ENCODE results near the gene FOXO1.

FOXO1 gene

GRCh38 chr13:40617801-40618356 is 48.6 kb downstream of the FOXO1 start:
- Mint-ChIP-seq H3K4me1 (peaks cover 66 to 90% of the 10 kb centered on the region in 2 donors), H3K27me3 (no peaks in the 10 kb centered on the region), H3K4me3 (no peak overlapping the region), H3K27ac (no peak overlapping the region), H3K9me3 (no peaks in the 10 kb centered on the region), H3K36me3 (peaks cover 34 to 47% of the 10 kb centered on the region in 2 donors)
- ATAC-seq (replicated peaks) (no peak), DNase-seq (no peak)

GRCh38 chr13:40615619-40616018 is 50.8 kb downstream of the FOXO1 start:
- Mint-ChIP-seq H3K4me1 (peaks cover 70 to 100% of the 10 kb centered on the region in 2 donors), H3K27ac (peak overlapping the region; percentile 63), H3K9me3 (no peaks in the 10 kb centered on the region), H3K27me3 (no peaks in the 10 kb centered on the region), H3K36me3 (peaks cover 33 to 47% of the 10 kb centered on the region in 2 donors), H3K4me3 (no peak overlapping the region)
- ATAC-seq (replicated peaks) (no peak), DNase-seq (no peak)

GRCh38 chr13:40613914-40614313 is 52.5 kb downstream of the FOXO1 start:
- peaks cover 24 to 32% of the 10 kb centered on the region in 2 donors for H3K36me3 Mint-ChIP-seq
- H3K4me1 Mint-ChIP-seq: peaks cover 59 to 83% of the 10 kb centered on the region in 2 donors
- DNase-seq: no peak
- H3K4me3 Mint-ChIP-seq: peak overlapping the region; percentile 75 to 78
- no peak for ATAC-seq (replicated peaks)
- H3K9me3 Mint-ChIP-seq: no peaks in the 10 kb centered on the region
- no peaks in the 10 kb centered on the region for H3K27me3 Mint-ChIP-seq
- H3K27ac Mint-ChIP-seq: peak overlapping the region; percentile 94

GRCh38 chr13:40613192-40613818 is 53.1 kb downstream of the FOXO1 start:
- peak; percentile 51 for DNase-seq
- Mint-ChIP-seq H3K36me3 (peaks cover 22 to 27% of the 10 kb centered on the region in 2 donors), H3K27me3 (no peaks in the 10 kb centered on the region), H3K4me1 (peaks cover 53 to 82% of the 10 kb centered on the region in 2 donors), H3K9me3 (no peaks in the 10 kb centered on the region), H3K27ac (peak overlapping the region; percentile 94), H3K4me3 (peak overlapping the region; percentile 75 to 78)
- ATAC-seq (replicated peaks): peak; percentile 93

- H3K27me3 Mint-ChIP-seq: no peaks in the 10 kb centered on the region
- peaks cover 21 to 29% of the 10 kb centered on the region in 2 donors for H3K36me3 Mint-ChIP-seq
- ATAC-seq (replicated peaks): no peak
- H3K4me1 Mint-ChIP-seq: peaks cover 53 to 80% of the 10 kb centered on the region in 2 donors
- peak overlapping the region; percentile 76 for H3K27ac Mint-ChIP-seq
- no peak overlapping the region for H3K4me3 Mint-ChIP-seq
- no peaks in the 10 kb centered on the region for H3K9me3 Mint-ChIP-seq
- DNase-seq: no peak
Observed at GRCh38 chr13:40612041-40612440, 54.4 kb downstream of the FOXO1 start.

GRCh38 chr13:40611635-40612034 is 54.8 kb downstream of the FOXO1 start:
- ATAC-seq (replicated peaks) (no peak), DNase-seq (no peak)
- H3K27ac Mint-ChIP-seq: no peak overlapping the region
- no peaks in the 10 kb centered on the region for H3K9me3 Mint-ChIP-seq
- no peaks in the 10 kb centered on the region for H3K27me3 Mint-ChIP-seq
- peaks cover 21 to 33% of the 10 kb centered on the region in 2 donors for H3K36me3 Mint-ChIP-seq
- peaks cover 57 to 80% of the 10 kb centered on the region in 2 donors for H3K4me1 Mint-ChIP-seq
- H3K4me3 Mint-ChIP-seq: no peak overlapping the region

GRCh38 chr13:40611004-40611403 is 55.4 kb downstream of the FOXO1 start:
- H3K36me3 Mint-ChIP-seq: peaks cover 21 to 30% of the 10 kb centered on the region in 2 donors
- H3K9me3 Mint-ChIP-seq: no peaks in the 10 kb centered on the region
- no peaks in the 10 kb centered on the region for H3K27me3 Mint-ChIP-seq
- peaks cover 57 to 80% of the 10 kb centered on the region in 2 donors for H3K4me1 Mint-ChIP-seq
- no peak overlapping the region for H3K27ac Mint-ChIP-seq
- H3K4me3 Mint-ChIP-seq: no peak overlapping the region
- ATAC-seq (replicated peaks) (no peak), DNase-seq (no peak)

GRCh38 chr13:40609972-40610726 is 56.3 kb downstream of the FOXO1 start:
- H3K9me3 Mint-ChIP-seq: no peaks in the 10 kb centered on the region
- H3K27ac Mint-ChIP-seq: no peak overlapping the region
- H3K27me3 Mint-ChIP-seq: no peaks in the 10 kb centered on the region
- ATAC-seq (replicated peaks) (no peak), DNase-seq (no peak)
- peaks cover 56 to 79% of the 10 kb centered on the region in 2 donors for H3K4me1 Mint-ChIP-seq
- peaks cover 14 to 30% of the 10 kb centered on the region in 2 donors for H3K36me3 Mint-ChIP-seq
- no peak overlapping the region for H3K4me3 Mint-ChIP-seq

GRCh38 chr13:40608308-40608707 is 58.1 kb downstream of the FOXO1 start:
- H3K4me3 Mint-ChIP-seq: no peak overlapping the region
- H3K36me3 Mint-ChIP-seq: peaks cover 9 to 22% of the 10 kb centered on the region in 2 donors
- no peaks in the 10 kb centered on the region for H3K27me3 Mint-ChIP-seq
- no peak overlapping the region for H3K27ac Mint-ChIP-seq
- ATAC-seq (replicated peaks) (no peak), DNase-seq (no peak)
- H3K4me1 Mint-ChIP-seq: peaks cover 47 to 74% of the 10 kb centered on the region in 2 donors
- no peaks in the 10 kb centered on the region for H3K9me3 Mint-ChIP-seq

- peaks cover 39 to 60% of the 10 kb centered on the region in 2 donors for H3K4me1 Mint-ChIP-seq
- peaks cover 5 to 19% of the 10 kb centered on the region in 2 donors for H3K36me3 Mint-ChIP-seq
- DNase-seq (no peak), ATAC-seq (replicated peaks) (peak in 1 of 2 donors; percentile 19)
- H3K4me3 Mint-ChIP-seq: no peak overlapping the region
- H3K27me3 Mint-ChIP-seq: no peaks in the 10 kb centered on the region
- peak overlapping the region; percentile 16 for H3K27ac Mint-ChIP-seq
- H3K9me3 Mint-ChIP-seq: no peaks in the 10 kb centered on the region
Observed at GRCh38 chr13:40605573-40605972, 60.9 kb downstream of the FOXO1 start.

- DNase-seq (no peak), ATAC-seq (replicated peaks) (no peak)
- Mint-ChIP-seq H3K4me1 (peaks cover 49 to 74% of the 10 kb centered on the region in 2 donors), H3K27ac (peak overlapping the region; percentile 42), H3K27me3 (no peaks in the 10 kb centered on the region), H3K36me3 (peaks cover 8 to 29% of the 10 kb centered on the region in 2 donors), H3K4me3 (no peak overlapping the region), H3K9me3 (peaks cover 0 to 1% of the 10 kb centered on the region in 2 donors)
Observed at GRCh38 chr13:40604135-40604534, 62.3 kb downstream of the FOXO1 start.

GRCh38 chr13:40600149-40600751 is 66.2 kb downstream of the FOXO1 start:
- H3K4me3 Mint-ChIP-seq: peak overlapping the region in 1 of 2 donors; percentile 67
- H3K27me3 Mint-ChIP-seq: no peaks in the 10 kb centered on the region
- peaks cover 0 to 1% of the 10 kb centered on the region in 2 donors for H3K9me3 Mint-ChIP-seq
- peaks cover 3 to 16% of the 10 kb centered on the region in 2 donors for H3K36me3 Mint-ChIP-seq
- H3K27ac Mint-ChIP-seq: peak overlapping the region; percentile 95
- DNase-seq (no peak), ATAC-seq (replicated peaks) (peak; percentile 24 to 27)
- peaks cover 54 to 80% of the 10 kb centered on the region in 2 donors for H3K4me1 Mint-ChIP-seq

- H3K4me3 Mint-ChIP-seq: peak overlapping the region; percentile 44 to 67
- peak overlapping the region; percentile 95 for H3K27ac Mint-ChIP-seq
- H3K9me3 Mint-ChIP-seq: peaks cover 0 to 1% of the 10 kb centered on the region in 2 donors
- no peaks in the 10 kb centered on the region for H3K27me3 Mint-ChIP-seq
- peaks cover 55 to 84% of the 10 kb centered on the region in 2 donors for H3K4me1 Mint-ChIP-seq
- ATAC-seq (replicated peaks): peak; percentile 56
- peaks cover 3 to 16% of the 10 kb centered on the region in 2 donors for H3K36me3 Mint-ChIP-seq
- DNase-seq: no peak
Observed at GRCh38 chr13:40599747-40600146, 66.7 kb downstream of the FOXO1 start.

GRCh38 chr13:40599124-40599523 is 67.3 kb downstream of the FOXO1 start:
- Mint-ChIP-seq H3K27ac (peak overlapping the region; percentile 95), H3K4me3 (peak overlapping the region; percentile 44 to 67), H3K9me3 (peaks cover under 1 to 1% of the 10 kb centered on the region in 2 donors), H3K4me1 (peaks cover 55 to 85% of the 10 kb centered on the region in 2 donors), H3K27me3 (no peaks in the 10 kb centered on the region), H3K36me3 (peaks cover 3 to 19% of the 10 kb centered on the region in 2 donors)
- no peak for DNase-seq
- ATAC-seq (replicated peaks): peak; percentile 81 to 87

All from stimulated activated naive B cell treated with anti-CD40 and anti-IgM and Interleukin-4, amounts not matched to agents 10 μg/mL and 1 μg/mL and 100 μg/mL, for 72 hours (primary cell).